ENCODE results near the gene IL4I1.
A peak's percentile ranks its signal among the peaks of the same experiment; 100 is the strongest.

IL4I1 gene

GRCh38 chr19:49923055-49924003, 26.6 kb upstream of the IL4I1 start:
- Histone ChIP-seq H3K4me3 (ENCODE audit: low read length) (peak overlapping the region; percentile 50; the same call in 1 of the 2 replicates), H3K4me2 (ENCODE audit: low read length) (peak overlapping the region; percentile 65)

GRCh38 chr19:49921871-49922795, 25.4 kb upstream of the IL4I1 start:
- Histone ChIP-seq H3F3A (ENCODE audit: control insufficient read depth, insufficient read depth) (no peaks in the 10 kb centered on the region), H3K9me3 (ENCODE audit: control insufficient read depth, insufficient read depth, low read length) (no peaks in the 10 kb centered on the region), H4K20me1 (ENCODE audit: control insufficient read depth, insufficient read depth, low read depth, low read length) (peaks cover 23% of the 10 kb centered on the region; the same call in 1 of the 2 replicates), H3K27ac (ENCODE audit: low read depth, low read length) (no peak overlapping the region), H3K27me3 (ENCODE audit: control insufficient read depth, low read length) (no peaks in the 10 kb centered on the region), H3K36me3 (ENCODE audit: control insufficient read depth, low read length) (peaks cover 85% of the 10 kb centered on the region), H3K4me3 (ENCODE audit: low read length) (no peak overlapping the region), H3K79me2 (ENCODE audit: control insufficient read depth, low read length) (peaks cover 99% of the 10 kb centered on the region), H3K9me2 (replicated peaks; ENCODE audit: control insufficient read depth, low read length) (no peaks in the 10 kb centered on the region), H3K4me2 (ENCODE audit: low read length) (no peak overlapping the region), H3K4me1 (ENCODE audit: control insufficient read depth, low read length) (peaks cover 34% of the 10 kb centered on the region)
- TF ChIP-seq EZH2phosphoT487 (IDR thresholded peaks at IDR 0.05; ENCODE audit: borderline replicate concordance, low read length) = no peak
- TF ChIP-seq, protein P1, sequence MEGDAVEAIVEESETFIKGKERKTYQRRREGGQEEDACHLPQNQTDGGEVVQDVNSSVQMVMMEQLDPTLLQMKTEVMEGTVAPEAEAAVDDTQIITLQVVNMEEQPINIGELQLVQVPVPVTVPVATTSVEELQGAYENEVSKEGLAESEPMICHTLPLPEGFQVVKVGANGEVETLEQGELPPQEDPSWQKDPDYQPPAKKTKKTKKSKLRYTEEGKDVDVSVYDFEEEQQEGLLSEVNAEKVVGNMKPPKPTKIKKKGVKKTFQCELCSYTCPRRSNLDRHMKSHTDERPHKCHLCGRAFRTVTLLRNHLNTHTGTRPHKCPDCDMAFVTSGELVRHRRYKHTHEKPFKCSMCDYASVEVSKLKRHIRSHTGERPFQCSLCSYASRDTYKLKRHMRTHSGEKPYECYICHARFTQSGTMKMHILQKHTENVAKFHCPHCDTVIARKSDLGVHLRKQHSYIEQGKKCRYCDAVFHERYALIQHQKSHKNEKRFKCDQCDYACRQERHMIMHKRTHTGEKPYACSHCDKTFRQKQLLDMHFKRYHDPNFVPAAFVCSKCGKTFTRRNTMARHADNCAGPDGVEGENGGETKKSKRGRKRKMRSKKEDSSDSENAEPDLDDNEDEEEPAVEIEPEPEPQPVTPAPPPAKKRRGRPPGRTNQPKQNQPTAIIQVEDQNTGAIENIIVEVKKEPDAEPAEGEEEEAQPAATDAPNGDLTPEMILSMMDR (IDR thresholded peaks at IDR 0.05; ENCODE audit: low read depth, low read length, poor library complexity, severe bottlenecking) = no peak

More at GRCh38 chr19:49923055-49924003, 26.6 kb upstream of the IL4I1 start:
- Histone ChIP-seq H3K9me3 (ENCODE audit: control insufficient read depth, insufficient read depth, low read length) (no peaks in the 10 kb centered on the region), H4K20me1 (ENCODE audit: control insufficient read depth, insufficient read depth, low read depth, low read length) (peaks cover 26% of the 10 kb centered on the region), H3K4me1 (ENCODE audit: control insufficient read depth, low read length) (peaks cover 43% of the 10 kb centered on the region), H3K9me2 (replicated peaks; ENCODE audit: control insufficient read depth, low read length) (no peaks in the 10 kb centered on the region), H3F3A (ENCODE audit: control insufficient read depth, insufficient read depth) (no peaks in the 10 kb centered on the region), H3K79me2 (ENCODE audit: control insufficient read depth, low read length) (peaks cover 99% of the 10 kb centered on the region), H3K27me3 (ENCODE audit: control insufficient read depth, low read length) (no peaks in the 10 kb centered on the region), H3K36me3 (ENCODE audit: control insufficient read depth, low read length) (peaks cover 84% of the 10 kb centered on the region), H3K27ac (ENCODE audit: low read depth, low read length) (peak overlapping the region; percentile 51)
- TF ChIP-seq EZH2phosphoT487 (IDR thresholded peaks at IDR 0.05; ENCODE audit: borderline replicate concordance, low read length) = no peak
- TF ChIP-seq, protein P1 (IDR thresholded peaks at IDR 0.05; ENCODE audit: low read depth, low read length, poor library complexity, severe bottlenecking) = no peak

GRCh38 chr19:49920624-49921363, 24.1 kb upstream of the IL4I1 start:
- no peaks in the 10 kb centered on the region for H3F3A ChIP-seq (ENCODE audit: control insufficient read depth, insufficient read depth)
- H4K20me1 ChIP-seq (ENCODE audit: control insufficient read depth, insufficient read depth, low read depth, low read length) = peaks cover 27% of the 10 kb centered on the region; the same call in 1 of the 2 replicates
- H3K4me2 ChIP-seq (ENCODE audit: low read length) = no peak overlapping the region
- H3K79me2 ChIP-seq (ENCODE audit: control insufficient read depth, low read length) = peaks cover 98% of the 10 kb centered on the region
- H3K4me3 ChIP-seq (ENCODE audit: low read length) = no peak overlapping the region
- H3K27me3 ChIP-seq (ENCODE audit: control insufficient read depth, low read length) = no peaks in the 10 kb centered on the region
- H3K9me2 ChIP-seq (replicated peaks; ENCODE audit: control insufficient read depth, low read length) = no peaks in the 10 kb centered on the region
- H3K9me3 ChIP-seq (ENCODE audit: control insufficient read depth, insufficient read depth, low read length) = no peaks in the 10 kb centered on the region
- H3K27ac ChIP-seq (ENCODE audit: low read depth, low read length) = no peak overlapping the region
- peaks cover 86% of the 10 kb centered on the region for H3K36me3 ChIP-seq (ENCODE audit: control insufficient read depth, low read length)
- no peak for TF ChIP-seq EZH2phosphoT487 (IDR thresholded peaks at IDR 0.05; ENCODE audit: borderline replicate concordance, low read length)
- TF ChIP-seq, protein P1 (IDR thresholded peaks at IDR 0.05; ENCODE audit: low read depth, low read length, poor library complexity, severe bottlenecking) = no peak
- H3K4me1 ChIP-seq (ENCODE audit: control insufficient read depth, low read length) = peaks cover 24% of the 10 kb centered on the region
